Ovary (tissue), 3 donors: ENCODE data around the gene AP1S3.

Experiments used
- POLR2A ChIP-seq: fragments of 450-650 bp; IDR thresholded peaks from one replicate; pipeline ENCODE4 v1.6.1; 2017; ENCODE audit warnings: antibody characterized with exemption, mild to moderate bottlenecking, moderate library complexity
- TF ChIP-seq, protein P1 (sequence below), 3 donors: fragments of 450-650 bp in 2 of 3; fragments of 200-600 bp in 1 of 3; IDR thresholded peaks; one replicate each; pipeline versions ENCODE4 v1.5.1 to v1.8.0; 2016 to 2022; ENCODE audit warnings: antibody characterized with exemption in 3 of 3, mild to moderate bottlenecking in 1 of 3
- donor health status: DM: no; HTN: no; CAD: no.

DNA sequence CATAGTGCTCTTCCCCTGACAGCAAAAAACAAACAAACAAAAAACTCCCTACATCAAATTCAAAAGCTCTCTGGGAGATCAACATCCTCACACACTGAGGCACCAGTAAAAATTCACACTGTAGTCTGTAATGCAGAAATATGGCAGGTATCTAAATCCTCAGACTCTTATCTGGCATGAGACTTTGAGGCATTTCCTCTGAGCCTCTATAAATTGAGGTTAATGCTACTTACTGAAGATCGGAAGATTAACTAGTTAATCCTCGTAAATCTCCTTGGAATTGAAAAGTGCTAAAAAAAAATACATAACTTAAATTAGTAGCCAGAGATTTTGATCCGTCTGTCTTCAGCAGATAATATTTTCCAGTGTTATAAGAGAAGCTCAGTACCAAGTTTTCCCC lies 65.0 kb downstream of the AP1S3 start:
- TF ChIP-seq, protein P1, sequence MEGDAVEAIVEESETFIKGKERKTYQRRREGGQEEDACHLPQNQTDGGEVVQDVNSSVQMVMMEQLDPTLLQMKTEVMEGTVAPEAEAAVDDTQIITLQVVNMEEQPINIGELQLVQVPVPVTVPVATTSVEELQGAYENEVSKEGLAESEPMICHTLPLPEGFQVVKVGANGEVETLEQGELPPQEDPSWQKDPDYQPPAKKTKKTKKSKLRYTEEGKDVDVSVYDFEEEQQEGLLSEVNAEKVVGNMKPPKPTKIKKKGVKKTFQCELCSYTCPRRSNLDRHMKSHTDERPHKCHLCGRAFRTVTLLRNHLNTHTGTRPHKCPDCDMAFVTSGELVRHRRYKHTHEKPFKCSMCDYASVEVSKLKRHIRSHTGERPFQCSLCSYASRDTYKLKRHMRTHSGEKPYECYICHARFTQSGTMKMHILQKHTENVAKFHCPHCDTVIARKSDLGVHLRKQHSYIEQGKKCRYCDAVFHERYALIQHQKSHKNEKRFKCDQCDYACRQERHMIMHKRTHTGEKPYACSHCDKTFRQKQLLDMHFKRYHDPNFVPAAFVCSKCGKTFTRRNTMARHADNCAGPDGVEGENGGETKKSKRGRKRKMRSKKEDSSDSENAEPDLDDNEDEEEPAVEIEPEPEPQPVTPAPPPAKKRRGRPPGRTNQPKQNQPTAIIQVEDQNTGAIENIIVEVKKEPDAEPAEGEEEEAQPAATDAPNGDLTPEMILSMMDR (IDR thresholded peaks at IDR 0.05): no peak
- TF ChIP-seq POLR2A: no peak
